MG63 (cell line): ENCODE results near the gene PLA2G4E. TPM values are rescaled to one million over a fixed set of nuclear protein-coding genes. Genes with fewer than 3 reads are reported as not detected.
A peak's percentile ranks its signal among the peaks of the same experiment; 100 is the strongest.

Source experiments
- DNase-seq: peaks from one replicate; pipeline ENCODE4 v3.0.0-alpha.2; 2020
- H3K27me3 ChIP-seq: fragments of 250-450 bp; sonication (Bioruptor Pico); 2 replicates; pipeline ENCODE4 v1.5.1; 2020; ENCODE audit warnings: mild to moderate bottlenecking, moderate library complexity
- H3K36me3 ChIP-seq: fragments of 250-450 bp; sonication (Bioruptor Pico); 2 replicates; pipeline ENCODE4 v1.5.1; 2020; ENCODE audit warnings: mild to moderate bottlenecking, moderate library complexity
- H3K4me3 ChIP-seq: fragments of 250-450 bp; sonication (Bioruptor Pico); 2 replicates; pipeline ENCODE4 v1.5.1; 2020; ENCODE audit warnings: mild to moderate bottlenecking, moderate library complexity
- H3K9me3 ChIP-seq: fragments of 250-450 bp; sonication (Bioruptor Pico); 2 replicates; pipeline ENCODE4 v1.5.1; 2020; ENCODE audit warnings: mild to moderate bottlenecking, moderate library complexity
- total RNA-seq: library from RNA; depleted of rRNA; stranded (reverse); fragments of >200 nt; shearing (Covaris generic); gene quantifications from 2 replicates; pipeline ENCODE4 v1.2.3, GENCODE V29; 2014; ENCODE audit warnings: low replicate concordance; rRNA removed

The PLA2G4E gene
- not detected in 2 replicates for total RNA-seq

DNA sequence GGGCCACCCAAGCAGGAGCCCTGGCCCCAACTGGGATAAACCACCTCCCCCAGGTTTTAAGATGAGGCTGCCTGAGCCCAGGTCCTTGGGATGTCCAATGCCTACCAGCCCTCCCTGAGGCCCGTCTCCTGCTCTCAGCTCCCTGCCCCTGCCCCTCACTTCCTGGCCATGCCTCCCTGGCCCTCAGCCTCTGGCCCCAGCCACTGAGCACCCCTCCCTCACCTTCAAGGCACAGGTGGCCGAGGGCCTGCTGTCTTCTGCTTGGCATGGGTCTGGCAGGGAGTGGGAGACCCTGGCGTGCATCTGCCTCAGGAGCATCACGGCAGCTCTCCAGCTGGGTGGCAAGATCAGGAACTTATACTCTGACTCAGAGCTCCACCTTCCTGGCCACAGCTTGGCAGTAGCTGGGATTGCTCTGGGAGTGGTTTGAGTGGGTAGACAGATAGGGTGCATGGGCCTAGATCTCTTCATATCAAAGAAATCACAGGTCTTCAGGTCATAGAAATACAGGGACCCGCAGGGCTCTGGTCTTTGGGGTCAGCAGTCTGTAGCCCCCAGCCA is at the start of gene PLA2G4E:
Gene PLA2G4E, minus strand, starts transcription at position 330 of the 561 bp plus-strand sequence. Its CDS starts 12 bp downstream, at position 318.
- no peaks in the 10 kb centered on the region for H3K36me3 ChIP-seq
- H3K9me3 ChIP-seq: no peaks in the 10 kb centered on the region
- H3K27me3 ChIP-seq: no peaks in the 10 kb centered on the region
- H3K4me3 ChIP-seq: no peak within 1 kb of the TSS
- DNase-seq: peak; percentile 54

DNA sequence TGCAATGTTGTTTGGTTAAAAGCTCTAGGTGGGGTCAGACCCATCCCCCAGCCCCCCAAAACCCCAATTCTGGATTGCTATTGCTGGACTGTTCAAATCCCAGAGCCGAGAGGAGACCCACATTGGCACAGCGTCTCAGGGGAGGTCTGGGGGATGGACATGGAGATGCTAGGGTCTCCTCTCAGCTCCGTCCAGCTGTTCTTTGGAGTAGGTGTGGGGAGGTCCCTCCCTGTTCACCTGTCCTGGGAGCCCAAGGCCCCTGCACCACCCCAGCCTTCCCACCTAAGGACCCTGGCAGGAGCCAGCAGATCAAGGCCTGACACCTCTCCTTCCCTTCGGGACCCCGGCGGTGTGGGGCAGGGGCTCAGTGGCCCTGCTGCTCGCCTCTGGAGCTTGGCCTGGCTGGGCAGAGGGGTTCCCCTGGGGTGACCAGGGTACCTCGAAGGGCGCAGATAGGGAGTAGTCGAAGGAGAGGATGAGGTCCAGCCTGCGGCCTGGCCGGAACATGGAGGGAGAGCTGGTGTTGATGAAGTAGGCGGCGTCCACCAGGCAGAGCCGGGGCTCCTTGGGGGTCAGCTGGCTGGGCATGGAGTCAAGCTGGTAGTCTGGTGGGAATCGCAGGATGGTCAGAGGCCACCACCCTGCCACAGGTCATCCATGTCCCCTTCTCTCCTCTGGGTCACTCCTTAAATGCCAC is 49.6 kb upstream of the PLA2G4E start:
- no peak overlapping the region for H3K4me3 ChIP-seq
- H3K27me3 ChIP-seq: no peaks in the 10 kb centered on the region
- no peak for DNase-seq
- no peaks in the 10 kb centered on the region for H3K36me3 ChIP-seq
- peaks cover 3% of the 10 kb centered on the region; the same call in 1 of the 2 replicates for H3K9me3 ChIP-seq

GRCh38 chr15:42069496-42070278 is 48.8 kb upstream of the PLA2G4E start:
- Histone ChIP-seq H3K9me3 (peaks cover 3% of the 10 kb centered on the region; the same call in 1 of the 2 replicates), H3K27me3 (no peaks in the 10 kb centered on the region), H3K4me3 (no peak overlapping the region), H3K36me3 (no peaks in the 10 kb centered on the region)
- DNase-seq: no peak

DNA sequence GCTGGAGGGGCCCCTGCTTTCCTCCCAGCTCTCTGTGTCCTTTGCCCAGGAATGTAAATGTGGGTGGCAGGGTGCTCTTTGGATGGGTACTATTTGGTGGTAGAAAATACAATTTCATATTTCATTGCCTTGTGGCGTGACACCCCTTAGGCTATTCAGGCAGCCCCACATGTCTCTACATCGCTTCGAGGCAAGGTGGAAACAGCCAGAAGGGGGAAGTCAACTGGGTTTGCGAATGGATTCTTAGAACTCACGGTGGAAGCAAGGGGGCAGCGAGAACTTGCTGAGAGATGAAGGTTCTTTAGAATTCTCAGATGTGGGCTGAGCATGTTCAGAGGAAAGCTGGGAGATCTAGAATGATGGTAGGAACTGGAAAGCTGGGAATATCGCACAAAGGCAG is 48.2 kb upstream of the PLA2G4E start:
- H3K36me3 ChIP-seq: no peaks in the 10 kb centered on the region
- H3K4me3 ChIP-seq: no peak overlapping the region
- H3K27me3 ChIP-seq: no peaks in the 10 kb centered on the region
- no peak for DNase-seq
- peaks cover 3% of the 10 kb centered on the region; the same call in 1 of the 2 replicates for H3K9me3 ChIP-seq

DNA sequence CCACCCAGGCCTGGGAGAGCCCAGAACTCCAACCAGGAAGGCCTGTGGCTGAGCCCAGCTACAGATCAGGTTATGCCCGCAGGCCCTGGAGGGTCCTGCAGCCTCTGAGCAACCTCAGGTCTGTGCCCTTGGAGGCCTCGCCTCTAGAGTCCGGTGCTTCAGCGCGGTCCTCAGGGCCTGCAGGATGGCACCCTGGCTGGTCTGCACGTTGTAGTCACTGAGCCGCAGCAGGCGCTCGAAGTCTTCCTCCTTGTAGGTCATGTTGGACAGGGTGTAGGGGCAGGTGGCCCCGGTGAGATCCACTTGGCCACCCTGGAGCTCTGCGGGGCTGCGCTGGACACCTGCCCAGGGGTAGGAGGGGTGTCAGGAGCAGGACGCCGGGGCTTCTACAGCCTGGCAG is 47.8 kb upstream of the PLA2G4E start:
- Histone ChIP-seq H3K36me3 (no peaks in the 10 kb centered on the region), H3K9me3 (peaks cover 3% of the 10 kb centered on the region; the same call in 1 of the 2 replicates), H3K27me3 (no peaks in the 10 kb centered on the region), H3K4me3 (no peak overlapping the region)
- DNase-seq: no peak

GRCh38 chr15:42066764-42067415 is 46.0 kb upstream of the PLA2G4E start:
- no peak overlapping the region for H3K4me3 ChIP-seq
- H3K36me3 ChIP-seq: no peaks in the 10 kb centered on the region
- H3K27me3 ChIP-seq: no peaks in the 10 kb centered on the region
- DNase-seq: no peak
- H3K9me3 ChIP-seq: peaks cover 3% of the 10 kb centered on the region; the same call in 1 of the 2 replicates

DNA sequence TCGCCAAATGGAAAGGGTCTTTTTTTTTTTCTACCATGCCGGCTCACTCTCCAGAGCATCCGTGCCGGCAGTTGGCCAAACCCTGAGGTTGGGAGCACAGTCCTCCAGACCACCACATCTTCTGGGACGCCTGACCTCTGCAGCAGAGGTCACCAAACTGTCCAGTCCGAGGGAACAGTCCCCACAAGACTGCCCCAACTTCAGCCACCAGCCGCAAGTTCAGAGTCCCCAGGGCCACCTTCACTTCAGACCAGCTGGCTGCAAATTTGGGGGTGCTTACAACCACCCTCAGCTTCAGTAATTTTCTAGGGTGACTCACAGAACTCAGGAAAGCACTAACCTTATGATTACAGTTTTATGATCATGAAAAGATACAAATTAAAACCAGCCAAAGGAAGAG is 44.6 kb upstream of the PLA2G4E start:
- peaks cover 3% of the 10 kb centered on the region; the same call in 1 of the 2 replicates for H3K9me3 ChIP-seq
- no peak for DNase-seq
- no peak overlapping the region for H3K4me3 ChIP-seq
- H3K36me3 ChIP-seq: no peaks in the 10 kb centered on the region
- H3K27me3 ChIP-seq: no peaks in the 10 kb centered on the region

- no peak for DNase-seq
- Histone ChIP-seq H3K36me3 (no peaks in the 10 kb centered on the region), H3K9me3 (peaks cover 3% of the 10 kb centered on the region; the same call in 1 of the 2 replicates), H3K27me3 (no peaks in the 10 kb centered on the region), H3K4me3 (no peak overlapping the region)
Measured at GRCh38 chr15:42065033-42065432, 44.2 kb upstream of the PLA2G4E start.

DNA sequence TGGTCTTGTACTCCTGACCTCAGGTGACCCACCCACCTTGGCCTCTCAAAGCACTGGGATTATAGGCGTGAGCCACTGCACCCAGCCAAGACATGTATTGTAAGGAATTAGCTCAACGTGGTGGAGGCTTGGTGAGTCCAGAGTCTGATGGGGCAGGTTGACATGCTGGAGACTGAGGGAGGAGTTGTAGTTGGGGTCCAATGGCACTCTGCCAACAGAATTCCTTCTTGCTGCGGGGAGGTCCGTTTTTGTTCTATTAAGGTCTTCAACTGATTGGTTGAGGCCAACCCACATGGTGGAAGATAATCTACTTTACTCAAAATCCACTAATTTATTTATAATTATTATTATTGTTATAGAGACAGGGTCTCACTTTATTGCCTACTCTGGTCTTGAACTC is 43.4 kb upstream of the PLA2G4E start:
- no peaks in the 10 kb centered on the region for H3K36me3 ChIP-seq
- no peaks in the 10 kb centered on the region for H3K27me3 ChIP-seq
- no peak overlapping the region for H3K4me3 ChIP-seq
- no peak for DNase-seq
- H3K9me3 ChIP-seq: peaks cover 3% of the 10 kb centered on the region; the same call in 1 of the 2 replicates

DNA sequence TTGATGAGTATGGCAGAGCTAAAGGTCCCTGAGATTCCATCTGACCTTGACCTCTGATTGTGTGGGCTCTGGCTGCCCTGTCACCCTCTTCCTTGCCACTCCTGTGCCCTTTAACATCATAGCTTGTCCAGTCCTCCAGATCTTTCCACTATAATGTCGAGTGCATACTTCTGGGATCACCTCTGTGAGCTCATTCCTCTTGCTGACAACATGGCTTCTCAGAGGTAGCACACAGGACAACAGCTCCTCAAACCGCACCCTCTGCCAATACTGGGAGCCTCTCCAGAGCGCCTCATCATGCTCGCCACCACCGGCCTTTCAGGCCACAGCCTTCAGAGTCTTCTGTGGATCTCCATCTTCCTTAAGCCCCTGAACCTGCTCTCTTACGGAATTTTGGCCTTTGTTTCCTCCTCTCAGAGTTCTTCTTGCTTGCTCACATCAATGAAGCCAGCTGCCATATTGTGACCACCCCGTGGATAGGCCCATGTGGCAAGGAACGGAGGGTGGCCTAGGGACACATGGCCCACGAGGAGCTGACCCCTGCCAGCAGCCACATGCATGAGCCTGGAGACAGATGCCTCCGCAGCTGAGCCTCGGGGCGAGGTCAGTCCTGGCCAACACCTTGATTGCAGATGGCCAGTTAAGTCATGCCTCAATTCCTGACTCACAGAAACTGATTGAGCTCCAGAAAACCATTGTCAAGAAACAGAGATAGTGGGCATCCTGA is 42.4 kb upstream of the PLA2G4E start:
- Histone ChIP-seq H3K9me3 (peaks cover 3% of the 10 kb centered on the region; the same call in 1 of the 2 replicates), H3K27me3 (no peaks in the 10 kb centered on the region), H3K4me3 (no peak overlapping the region), H3K36me3 (no peaks in the 10 kb centered on the region)
- DNase-seq: no peak

- Histone ChIP-seq H3K36me3 (no peaks in the 10 kb centered on the region), H3K4me3 (no peak overlapping the region), H3K27me3 (no peaks in the 10 kb centered on the region), H3K9me3 (no peaks in the 10 kb centered on the region)
- no peak for DNase-seq
Measured at GRCh38 chr15:42062284-42062806, 41.5 kb upstream of the PLA2G4E start.

DNA sequence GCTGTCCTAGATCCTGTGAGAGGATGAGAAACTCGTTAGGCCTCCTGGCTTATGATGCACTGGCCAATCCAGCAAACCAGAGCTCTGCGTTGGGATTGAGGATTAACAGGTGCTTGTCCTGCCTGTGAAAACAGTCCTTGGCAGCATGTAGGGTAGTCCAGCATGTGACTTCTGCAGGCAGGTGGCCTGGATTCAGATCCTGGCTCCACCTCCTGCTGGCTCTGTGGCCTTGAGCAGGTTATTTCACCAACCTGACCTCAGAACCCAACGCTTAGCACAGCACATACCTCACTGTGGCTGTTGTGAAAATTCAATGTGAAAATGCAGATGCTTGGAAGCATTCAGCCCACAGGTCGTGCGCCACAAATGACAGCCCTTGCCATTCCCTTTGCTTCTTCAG is 40.0 kb upstream of the PLA2G4E start:
- Histone ChIP-seq H3K4me3 (no peak overlapping the region), H3K9me3 (no peaks in the 10 kb centered on the region), H3K36me3 (no peaks in the 10 kb centered on the region), H3K27me3 (no peaks in the 10 kb centered on the region)
- DNase-seq: no peak

DNA sequence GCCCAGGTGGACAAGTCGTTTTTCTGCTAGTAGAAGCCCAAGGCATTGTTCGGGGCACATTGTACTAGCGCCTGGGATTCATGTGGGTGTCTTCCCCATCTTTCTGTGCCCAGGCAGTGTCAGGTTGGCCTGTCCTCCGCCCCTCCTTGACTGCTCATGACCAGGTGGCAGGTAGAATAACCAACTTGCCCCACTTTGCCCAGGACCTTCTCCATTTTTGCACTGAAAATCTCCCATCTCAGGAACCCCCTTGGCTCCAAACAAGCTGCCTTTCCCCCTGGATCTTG is 39.6 kb upstream of the PLA2G4E start:
- H3K27me3 ChIP-seq: no peaks in the 10 kb centered on the region
- no peak overlapping the region for H3K4me3 ChIP-seq
- DNase-seq: no peak
- H3K9me3 ChIP-seq: no peaks in the 10 kb centered on the region
- H3K36me3 ChIP-seq: no peaks in the 10 kb centered on the region

- H3K36me3 ChIP-seq: no peaks in the 10 kb centered on the region
- no peak overlapping the region for H3K4me3 ChIP-seq
- H3K9me3 ChIP-seq: no peaks in the 10 kb centered on the region
- DNase-seq: peak; percentile 14
- no peaks in the 10 kb centered on the region for H3K27me3 ChIP-seq
Measured at GRCh38 chr15:42059661-42060476, 39.0 kb upstream of the PLA2G4E start.

GRCh38 chr15:42058791-42059190 is 37.9 kb upstream of the PLA2G4E start:
- no peak for DNase-seq
- Histone ChIP-seq H3K4me3 (no peak overlapping the region), H3K36me3 (no peaks in the 10 kb centered on the region), H3K9me3 (no peaks in the 10 kb centered on the region), H3K27me3 (no peaks in the 10 kb centered on the region)
